Measurements from ENCODE around the gene RPUSD1.

The RPUSD1 gene

DNA sequence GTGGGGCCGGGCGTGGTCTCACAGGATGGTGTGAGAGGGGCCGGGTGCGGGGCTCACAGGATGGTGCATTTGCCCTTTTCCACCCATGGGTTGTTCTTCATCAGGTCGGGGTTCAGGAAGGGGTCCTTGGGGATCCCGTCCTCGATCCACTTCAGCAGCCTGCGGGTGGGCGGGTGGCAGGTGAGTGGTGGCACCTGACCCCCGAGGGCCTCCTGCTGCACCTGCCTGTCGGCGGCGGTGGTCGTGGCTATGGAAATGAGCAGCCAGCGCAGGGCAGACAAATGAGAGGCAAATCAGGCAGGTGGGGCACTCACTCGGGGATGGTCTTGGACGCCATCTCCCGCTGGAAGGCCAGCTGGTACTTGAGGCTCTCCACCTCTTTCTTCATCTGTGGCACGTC is 10.5 kb upstream of the RPUSD1 start:
- DNase-seq (ENCODE audit: low read depth) = no peak

DNA sequence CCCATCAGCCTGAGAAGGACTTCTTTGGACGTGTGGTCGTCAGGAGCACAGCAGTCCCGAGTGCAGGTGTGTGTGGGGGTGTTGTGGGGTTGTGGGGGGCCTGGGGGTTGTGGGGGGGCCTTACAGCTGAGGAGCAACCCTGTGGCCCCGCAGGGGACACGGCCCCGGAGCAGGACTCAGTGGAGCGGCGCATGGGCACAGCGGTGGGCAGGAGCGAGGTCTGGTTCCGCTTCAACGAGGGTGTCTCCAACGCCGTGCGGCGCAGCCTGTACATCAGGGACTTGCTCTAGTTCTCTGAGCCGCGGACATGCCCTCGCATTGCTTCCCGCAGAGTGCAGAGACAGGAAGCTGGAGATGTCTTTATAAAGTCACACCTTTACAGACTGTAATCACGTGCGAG is 9.5 kb upstream of the RPUSD1 start:
- DNase-seq (ENCODE audit: low read depth) = no peak

DNA sequence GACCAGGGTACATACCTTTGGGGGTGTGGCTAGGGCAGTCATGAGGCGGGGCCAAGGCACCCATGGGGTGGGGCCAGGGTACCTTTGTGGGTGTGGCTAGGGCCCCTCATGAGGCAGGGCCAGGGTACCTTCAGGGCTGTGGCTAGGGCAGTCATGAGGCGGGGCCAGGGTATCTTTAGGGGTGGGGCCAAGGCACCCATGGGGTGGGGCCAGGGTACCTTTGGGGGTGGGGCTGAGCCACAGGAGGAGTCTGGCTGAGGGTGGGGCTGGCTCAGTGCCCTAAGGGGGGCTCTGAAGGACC is 8.9 kb upstream of the RPUSD1 start:
- no peak for DNase-seq (ENCODE audit: low read depth)

DNA sequence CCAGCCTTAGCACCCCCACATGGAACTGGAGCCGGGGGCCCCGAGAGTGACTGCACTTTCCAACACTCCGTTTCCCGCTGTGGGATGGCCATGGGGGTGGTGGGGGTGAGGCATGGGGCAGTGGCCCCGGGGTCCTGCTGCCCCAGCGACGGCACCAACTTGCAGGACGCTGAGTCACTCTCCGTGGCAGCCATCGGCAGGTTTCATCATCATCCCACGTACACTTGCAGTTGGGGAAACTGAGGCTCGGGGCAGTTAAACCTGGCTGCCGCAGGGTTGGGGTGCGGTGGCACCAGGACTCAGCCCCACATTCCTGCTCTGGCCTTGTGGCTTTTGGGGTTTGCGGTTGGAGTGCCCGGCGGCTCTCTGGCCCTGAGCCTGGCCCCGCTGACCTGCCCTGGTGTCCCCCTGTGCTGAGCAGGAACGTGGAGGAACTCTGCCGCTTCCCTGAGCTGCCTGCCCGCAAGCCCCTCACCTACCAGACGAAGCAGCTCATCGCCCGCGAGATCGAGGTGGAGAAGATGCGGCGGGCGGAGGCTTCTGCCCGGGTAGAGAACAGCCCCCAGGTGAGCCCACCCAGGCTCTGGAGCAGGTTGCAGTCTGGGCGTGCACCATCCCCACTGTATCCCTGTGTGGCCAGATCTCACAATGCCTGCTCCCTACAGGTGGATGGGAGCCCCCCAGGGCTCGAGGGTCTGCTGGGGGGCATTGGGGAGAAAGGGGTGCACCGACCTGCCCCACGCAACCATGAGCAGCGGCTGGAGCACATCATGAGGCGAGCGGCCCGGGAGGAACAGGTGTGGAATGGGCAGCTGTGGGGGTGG is 8.3 kb upstream of the RPUSD1 start:
- no peak for DNase-seq (ENCODE audit: low read depth)

DNA sequence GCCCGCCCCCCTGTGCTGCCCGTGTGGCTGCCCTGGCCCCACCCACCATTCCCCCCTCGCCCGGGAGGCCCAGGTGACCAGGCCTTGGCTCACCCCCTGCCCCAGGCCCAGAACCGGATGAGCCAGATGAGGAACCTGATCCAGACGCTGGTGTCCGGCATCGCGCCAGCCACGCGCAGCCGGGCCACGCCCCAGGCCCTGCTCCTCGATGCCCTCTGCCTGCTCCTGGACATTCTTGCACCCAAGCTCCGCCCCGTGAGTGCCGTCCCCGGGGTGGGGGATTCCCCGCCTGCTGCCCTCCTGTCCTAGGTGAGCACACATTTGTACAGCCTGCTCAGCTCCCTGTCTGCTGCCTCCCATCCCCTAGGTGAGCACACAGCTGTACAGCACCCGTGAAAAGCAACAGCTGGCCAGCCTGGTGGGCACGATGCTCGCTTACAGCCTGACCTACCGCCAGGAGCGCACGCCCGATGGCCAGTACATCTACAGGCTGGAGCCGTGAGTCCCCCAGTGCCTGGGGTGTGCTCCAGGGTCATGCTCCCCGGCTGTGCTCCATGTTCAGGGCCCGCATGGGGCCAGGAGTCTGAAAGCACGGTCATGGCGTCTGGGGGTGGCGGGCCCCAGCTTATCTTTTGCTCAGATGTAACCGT is 7.5 kb upstream of the RPUSD1 start:
- no peak for DNase-seq (ENCODE audit: low read depth)

DNA sequence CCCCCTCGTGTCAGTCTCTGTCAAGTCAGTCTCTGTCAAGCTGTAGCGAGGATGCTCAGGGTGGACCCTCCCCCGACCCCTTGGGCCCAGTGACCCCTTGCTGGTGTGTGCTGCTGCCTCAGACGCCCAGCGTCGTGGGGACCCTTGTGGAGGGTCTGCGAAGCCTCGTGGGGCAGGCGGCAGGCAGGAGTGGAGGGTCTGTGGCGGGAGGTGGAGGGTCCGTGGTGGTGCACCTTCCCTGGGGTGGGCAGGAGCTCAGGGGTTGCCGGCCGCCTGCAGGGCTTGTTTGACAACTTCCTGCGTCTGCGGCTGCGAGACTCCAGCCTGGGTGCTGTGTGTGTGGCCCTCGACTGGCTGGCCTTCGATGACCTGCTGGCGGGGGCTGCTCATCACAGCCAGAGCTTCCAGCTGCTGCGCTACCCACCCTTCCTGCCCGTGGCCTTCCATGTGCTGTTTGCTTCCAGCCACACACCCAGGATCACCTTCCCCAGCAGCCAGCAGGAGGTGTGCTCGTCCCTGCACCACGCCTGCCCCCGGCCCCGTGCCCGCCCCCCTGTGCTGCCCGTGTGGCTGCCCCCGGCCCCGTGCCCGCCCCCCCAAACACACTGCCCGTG is 6.8 kb upstream of the RPUSD1 start:
- no peak for DNase-seq (ENCODE audit: low read depth)

DNA sequence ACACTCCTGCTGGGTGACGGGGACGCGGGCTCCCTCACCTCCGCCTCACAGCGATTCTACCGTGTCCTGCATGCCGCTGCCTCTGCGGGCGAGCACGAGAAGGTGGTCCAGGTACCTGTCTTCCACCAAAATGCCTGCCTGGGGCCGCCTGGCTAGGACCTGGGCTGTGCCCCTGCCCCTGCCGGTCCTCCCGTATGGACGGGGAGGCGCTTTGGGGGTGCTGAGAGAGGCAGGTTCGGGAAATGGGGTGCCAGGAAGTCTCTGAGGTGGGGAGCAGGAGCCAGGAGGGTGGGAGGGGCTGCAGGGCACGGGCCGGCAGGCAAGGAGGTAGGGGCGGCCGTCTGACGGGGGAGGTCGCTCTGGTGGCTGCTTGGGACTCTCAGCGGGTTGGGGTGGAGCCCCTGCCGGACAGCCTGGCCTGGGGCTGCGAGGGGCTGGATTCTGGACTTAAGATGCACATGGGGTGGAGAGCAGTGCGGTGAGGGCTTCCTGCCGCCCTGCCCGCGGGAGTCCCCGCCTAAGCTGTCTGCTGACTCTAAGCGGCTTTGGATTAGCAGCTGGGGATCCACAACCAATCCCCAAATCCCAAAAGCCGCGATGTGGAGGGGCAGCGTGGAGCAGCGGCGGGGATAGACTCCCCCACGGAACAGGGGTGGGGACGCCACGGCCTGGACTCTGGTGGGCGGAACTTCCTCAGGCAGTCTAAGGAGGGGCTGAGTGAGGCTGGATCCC is 6.1 kb upstream of the RPUSD1 start:
- no peak for DNase-seq (ENCODE audit: low read depth)

DNA sequence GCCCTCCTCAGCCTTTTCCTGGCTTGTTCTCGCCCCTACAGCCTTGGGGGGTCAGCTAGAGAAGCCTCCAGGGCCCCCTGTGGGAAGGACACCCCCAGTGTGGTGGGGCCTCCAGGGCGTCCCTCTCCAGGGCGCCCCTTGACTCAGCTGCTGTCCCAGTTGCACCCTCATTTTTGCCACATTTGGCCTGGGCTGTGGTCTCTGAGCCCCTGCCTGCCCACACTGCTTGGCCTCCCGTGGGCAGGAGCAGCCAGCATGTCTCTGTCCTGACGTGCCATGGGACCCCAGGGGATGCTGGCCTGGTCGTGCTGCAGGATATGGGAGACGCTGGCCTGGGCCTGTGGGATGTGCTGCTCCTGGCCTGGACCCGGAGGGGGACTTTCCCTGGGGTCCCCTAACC is 5.2 kb upstream of the RPUSD1 start:
- no peak for DNase-seq (ENCODE audit: low read depth)

DNA sequence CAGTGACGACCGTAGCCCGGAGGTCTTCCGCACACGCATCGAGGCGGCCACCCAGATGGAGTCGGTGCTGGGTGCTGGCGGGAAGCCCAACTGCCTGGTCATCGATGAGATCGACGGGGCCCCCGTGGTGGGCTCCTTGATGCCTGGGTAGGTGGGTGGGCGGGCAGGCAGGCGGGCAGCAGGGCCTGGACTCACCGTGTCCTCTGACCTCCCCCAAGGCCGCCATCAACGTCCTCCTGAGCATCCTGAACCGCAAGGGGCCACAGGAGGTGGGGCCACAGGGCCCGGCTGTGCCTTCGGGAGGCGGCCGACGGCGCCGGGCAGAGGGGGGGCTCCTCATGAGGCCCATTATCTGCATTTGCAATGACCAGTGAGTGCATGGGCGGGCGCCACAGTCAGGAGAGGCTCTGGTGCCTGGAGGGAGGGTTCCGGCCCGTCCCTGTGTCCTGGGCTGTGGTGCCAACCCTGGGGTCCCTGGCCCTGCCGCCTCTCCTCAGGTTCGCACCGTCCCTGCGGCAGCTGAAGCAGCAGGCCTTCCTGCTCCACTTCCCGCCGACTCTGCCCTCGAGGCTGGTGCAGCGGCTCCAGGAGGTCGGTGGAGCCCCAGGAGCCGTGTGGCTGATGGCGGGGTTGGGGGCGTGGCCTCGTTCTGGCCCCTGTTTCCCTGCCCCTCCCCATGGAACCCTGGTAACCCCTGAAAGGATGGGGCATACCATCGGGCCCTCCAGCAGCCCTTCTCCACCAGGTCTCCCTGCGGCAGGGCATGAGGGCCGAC is 4.2 kb upstream of the RPUSD1 start:
- no peak for DNase-seq (ENCODE audit: low read depth)

DNA sequence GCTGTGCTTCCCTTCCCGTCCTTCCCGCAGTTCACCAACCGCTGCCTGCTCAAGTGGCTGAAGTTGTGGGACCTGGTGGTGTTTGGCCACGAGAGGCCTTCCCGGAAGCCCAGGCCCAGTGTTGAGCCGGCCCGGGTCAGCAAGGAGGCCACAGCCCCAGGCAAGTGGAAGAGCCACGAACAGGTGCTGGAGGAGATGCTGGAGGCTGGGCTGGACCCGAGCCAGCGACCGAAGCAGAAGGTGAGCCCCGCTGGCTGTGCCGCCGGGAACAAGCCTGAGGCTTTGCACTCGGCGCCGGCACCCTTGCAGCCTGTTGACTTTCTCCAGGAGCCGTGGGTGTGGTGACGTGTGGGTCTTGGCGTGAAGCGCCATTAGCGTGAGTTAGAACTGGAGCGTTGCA is 3.0 kb upstream of the RPUSD1 start:
- DNase-seq (ENCODE audit: low read depth) = no peak

DNA sequence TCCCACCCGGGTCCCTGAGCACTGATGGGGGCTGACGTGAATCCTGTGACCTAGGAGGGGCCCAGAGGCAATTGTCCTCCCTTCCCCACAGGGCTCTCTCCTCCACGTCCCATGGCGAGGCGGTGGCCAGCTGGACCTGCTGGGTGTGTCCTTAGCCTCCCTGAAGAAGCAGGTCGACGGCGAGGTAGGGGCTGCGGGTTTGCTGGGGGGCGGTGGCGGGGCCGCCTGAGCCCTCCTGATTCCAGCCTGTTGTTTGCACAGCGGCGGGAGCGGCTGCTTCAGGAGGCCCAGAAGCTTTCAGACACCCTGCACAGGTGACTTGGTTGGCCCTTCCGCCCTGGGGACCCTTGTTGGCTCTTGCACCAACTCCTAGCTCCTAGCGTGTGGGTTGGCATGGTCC is 1.9 kb upstream of the RPUSD1 start:
- DNase-seq (ENCODE audit: low read depth) = no peak

DNA sequence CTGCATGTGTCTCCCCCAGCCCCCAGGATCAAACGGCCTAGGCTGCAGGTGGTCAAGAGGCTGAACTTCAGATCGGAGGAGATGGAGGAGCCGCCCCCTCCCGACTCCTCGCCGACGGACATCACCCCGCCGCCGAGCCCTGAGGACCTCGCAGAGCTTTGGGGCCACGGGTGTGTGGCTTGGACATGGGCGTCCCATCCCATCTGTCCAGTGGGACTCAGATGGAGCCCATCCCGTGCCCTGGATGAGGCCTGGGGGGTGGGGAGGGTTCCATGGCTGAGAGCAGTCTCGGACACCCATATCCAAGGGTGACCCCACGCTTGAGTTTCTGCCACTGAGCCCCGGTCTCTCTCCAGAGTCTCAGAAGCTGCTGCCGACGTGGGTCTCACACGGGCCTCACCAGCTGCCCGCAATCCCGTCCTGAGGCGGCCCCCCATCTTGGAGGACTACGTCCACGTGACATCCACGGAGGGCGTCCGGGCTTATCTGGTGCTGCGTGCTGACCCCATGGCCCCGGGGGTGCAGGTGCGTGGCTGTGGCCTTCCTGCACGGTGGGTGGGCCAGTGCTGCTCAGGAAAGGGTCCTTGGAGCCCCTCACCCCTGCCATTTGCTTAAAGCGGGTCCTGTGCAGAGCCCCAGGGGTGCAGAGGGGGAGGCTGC is 1.1 kb upstream of the RPUSD1 start:
- DNase-seq (ENCODE audit: low read depth) = no peak

DNA sequence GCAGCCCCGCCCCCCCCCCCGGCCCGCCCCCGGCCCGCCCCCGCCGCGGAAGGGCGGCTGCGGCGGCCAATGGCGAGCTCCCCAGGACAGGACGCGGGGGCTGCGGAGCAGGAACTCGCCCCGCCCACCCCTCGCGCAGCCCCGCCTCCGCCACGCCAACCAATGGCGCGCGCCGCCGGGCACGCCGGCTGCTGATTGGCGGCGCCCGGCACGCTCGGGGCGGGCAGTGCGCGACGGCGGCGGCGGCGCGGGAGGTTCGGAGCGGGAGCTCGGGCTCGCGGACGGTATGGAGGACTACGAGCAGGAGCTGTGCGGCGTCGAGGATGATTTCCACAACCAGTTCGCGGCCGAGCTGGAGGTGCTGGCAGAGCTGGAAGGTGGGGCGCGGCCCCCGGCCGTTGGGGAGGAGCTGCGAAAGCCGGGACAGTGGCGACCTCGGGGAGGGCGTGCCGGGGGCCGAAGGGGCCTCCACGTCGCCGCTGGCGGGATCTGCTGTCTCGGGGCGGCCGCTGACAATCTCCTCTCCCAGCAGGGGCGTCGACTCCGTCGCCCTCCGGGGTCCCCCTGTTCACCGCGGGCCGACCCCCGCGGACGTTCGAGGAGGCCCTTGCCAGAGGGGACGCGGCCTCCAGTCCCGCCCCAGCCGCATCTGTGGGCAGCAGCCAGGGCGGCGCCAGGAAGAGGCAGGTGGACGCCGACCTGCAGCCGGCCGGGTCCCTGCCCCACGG is 382 bp upstream of the RPUSD1 start, which contains the start of gene CHTF18:
CHTF18 (plus strand) TSS at position 222 of the 728 bp plus-strand sequence; CDS start at position 287, 65 bp downstream.
- DNase-seq (ENCODE audit: low read depth) = peak; percentile 84

DNA sequence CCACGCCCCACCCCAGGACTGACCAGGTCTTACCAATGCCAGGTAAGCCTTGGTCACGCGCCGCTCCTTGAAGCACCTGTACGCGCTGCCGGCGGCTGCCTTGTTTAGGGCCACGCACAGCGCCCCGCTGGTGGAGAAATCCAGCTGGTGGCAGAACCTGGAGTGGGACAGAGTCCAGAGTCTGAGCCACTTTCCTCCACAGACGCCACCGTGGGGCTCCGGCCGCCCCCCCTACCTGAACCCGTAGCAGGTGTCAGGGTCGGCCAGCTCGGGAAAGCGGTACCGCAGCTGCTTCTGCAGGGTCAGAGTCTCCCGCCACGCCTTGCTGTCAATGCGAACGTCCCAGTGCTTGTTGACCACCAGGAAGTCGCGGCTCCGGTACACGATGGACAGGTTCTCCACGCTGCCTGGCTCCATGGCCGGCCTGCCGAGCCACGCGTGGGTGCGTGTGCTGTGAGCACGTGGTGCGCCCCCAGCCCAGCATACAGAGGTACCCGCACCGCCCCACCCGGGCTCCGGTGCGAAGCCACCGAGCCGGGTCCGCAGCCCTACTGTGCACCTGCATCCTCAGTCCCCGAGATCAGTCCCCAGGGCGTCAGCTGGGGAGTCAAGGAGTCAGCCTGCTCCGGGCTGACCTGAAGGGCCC is 737 bp downstream of the RPUSD1 start:
- no peak for DNase-seq (ENCODE audit: low read depth)

DNA sequence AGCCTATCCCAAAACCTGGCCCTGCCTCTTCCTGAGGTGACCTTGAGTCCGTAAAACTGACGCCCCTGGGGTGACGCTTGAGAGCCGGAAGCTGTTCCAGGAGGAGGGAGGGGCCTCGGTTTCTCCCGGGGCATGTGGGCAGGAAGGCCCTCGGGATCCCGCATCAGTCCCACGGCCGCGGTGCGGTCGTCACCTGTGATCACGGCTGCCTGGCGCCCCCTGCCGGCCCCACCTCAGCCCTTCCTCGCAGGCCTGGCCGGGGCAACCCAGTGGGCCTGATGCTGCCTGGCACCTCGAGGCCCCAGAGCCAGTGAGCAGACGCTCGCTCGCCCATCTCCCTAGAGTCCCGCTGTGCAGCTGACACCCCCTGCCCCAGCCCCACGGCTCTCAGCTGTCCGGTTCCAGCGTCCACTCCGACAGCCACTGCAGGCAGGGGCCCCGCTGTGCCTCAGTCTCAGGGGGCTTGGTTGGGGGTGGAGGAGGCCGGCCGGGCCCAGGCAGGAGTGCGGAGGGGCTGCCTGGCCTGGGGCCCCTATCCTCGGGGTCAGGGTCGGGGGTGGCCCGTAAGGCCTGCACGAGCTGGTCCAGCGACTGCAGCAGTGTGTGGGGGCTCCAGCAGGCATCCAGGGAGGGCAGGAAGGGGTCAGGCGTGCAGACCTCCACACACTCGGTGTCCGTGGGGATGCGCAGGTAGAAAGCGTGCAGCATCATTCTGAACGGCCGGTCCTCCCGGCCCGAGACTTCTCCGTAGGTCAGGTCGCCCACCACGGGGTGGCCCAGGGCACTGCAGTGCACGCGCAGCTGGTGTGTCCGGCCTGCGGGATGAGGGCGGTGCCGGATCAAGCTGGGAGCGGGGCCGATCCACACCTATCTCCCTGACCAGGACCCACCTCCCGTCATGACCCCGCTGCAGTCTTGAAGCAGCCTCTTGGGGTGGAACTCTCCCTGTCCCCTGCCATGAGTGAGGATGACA is 2.3 kb downstream of the RPUSD1 start:
- DNase-seq (ENCODE audit: low read depth) = peak; percentile 57

DNA sequence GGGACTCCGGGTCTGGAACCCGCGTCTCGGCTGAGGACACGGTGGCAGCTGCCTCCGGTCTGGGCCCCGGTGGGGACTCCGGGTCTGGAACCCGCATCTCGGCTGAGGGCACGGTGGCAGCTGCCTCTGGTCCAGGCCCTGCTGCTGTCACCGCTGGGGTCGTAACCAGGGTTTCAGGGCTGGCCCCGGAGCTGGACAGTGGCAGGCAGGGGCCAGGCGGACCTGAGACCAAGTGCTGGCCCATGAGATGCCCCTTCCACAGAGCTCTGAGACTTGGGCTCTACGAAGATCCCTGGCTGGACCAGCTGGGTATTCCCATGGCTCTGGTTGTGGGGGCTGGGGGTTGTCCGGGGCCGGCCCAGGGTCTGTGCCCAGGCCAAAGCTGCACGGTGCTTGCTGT is 3.8 kb downstream of the RPUSD1 start:
- no peak for DNase-seq (ENCODE audit: low read depth)

DNA sequence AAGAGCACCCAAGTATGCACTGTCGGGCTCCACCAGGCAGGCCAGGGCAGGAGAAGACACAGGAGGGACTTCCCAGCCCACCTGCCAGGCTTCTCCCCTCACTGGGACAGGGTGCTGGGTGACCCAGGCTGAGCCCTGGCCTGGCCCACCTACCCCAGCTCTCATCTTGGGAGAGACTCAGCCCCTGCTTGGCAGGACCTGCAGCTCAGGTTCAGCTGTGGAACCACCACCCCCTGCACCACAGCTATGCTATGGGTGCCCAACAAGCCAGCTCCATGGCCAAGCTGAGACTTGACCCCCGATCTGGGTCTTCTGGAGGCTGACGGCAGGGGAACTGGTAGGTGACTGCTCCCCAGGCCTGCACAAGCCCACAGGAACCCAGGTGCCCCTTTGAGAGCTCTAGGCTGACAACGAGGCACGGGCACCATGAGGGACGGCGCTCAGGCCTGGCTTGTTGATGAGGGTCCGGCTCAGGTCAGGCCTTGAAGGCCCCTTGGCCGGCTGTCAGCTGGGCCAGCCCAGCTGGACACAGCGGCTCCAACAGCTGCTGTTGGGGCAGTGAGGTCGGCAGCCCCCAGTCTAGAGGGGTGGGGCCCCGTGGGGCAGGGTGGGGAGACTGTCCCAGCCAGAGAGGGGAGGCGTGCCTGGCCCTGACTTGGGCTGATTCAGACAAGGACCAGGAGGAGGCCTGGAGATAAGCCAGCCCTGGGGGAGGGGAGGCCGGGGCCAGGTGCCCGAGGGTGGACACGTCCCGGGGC is 4.6 kb downstream of the RPUSD1 start:
- no peak for DNase-seq (ENCODE audit: low read depth)

DNA sequence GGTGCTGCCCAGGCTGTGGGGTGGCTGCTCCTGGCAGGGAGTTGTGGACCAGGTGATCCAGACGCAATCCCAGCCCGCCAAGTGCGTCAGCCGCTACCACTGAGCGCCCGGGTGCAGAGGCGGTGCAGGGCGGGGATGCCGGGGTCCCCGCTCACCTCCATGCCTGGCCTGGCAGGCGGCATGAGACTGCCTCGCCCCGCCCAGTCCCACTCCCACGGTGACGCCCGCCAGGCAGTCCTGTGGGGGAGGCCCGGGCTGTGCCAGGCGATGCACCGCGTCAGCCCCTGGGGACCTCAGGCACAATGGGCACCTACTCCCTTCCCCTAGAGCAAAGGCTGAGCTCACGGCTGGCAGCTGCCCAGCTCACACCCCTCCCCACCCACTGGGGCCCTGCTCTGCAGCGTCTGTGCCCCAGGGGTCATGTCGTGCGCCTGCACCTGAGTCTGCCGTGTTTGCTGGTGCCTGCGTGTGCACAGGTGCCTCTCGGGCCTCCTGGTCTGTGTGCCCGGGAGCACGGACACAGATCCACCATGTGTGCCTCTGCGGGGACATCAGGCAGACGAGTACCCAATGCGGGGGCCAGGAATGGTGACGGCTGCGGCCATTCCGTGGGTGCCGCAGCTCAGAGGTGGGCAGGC is 5.3 kb downstream of the RPUSD1 start:
- DNase-seq (ENCODE audit: low read depth) = no peak
